Measurements from ENCODE around the gene CSAD.

GRCh38 chr12:53161119-53161911 is 19.4 kb downstream of the CSAD start:
- TF ChIP-seq POLR2AphosphoS5 (IDR thresholded peaks at IDR 0.05; ENCODE audit: low read depth, low read length) = no peak
- TF ChIP-seq SIN3A (IDR thresholded peaks at IDR 0.05; ENCODE audit: borderline replicate concordance, insufficient read depth, low read length) = no peak
- TF ChIP-seq TAF1 (IDR thresholded peaks at IDR 0.05; ENCODE audit: borderline replicate concordance, insufficient read depth, low read length) = no peak

Measured in PFSK-1 (cell line).